Measurements from ENCODE around the gene DDX47.

DDX47 gene

GRCh38 chr12:12813120-12814101 lies at the start of gene DDX47:
DDX47 (plus strand) TSS chr12:12813346; CDS start chr12:12813368, 22 bp downstream.
- peaks cover 54% of the 10 kb centered on the region for H3K4me1 Mint-ChIP-seq
- ATAC-seq (replicated peaks; ENCODE audit: extremely low read depth, poor library complexity, severe bottlenecking) (peak; percentile 80), DNase-seq (ENCODE audit: low spot score in 2 of 2) (peak; percentile 93 to 99)
- no peaks in the 10 kb centered on the region for H3K9me3 Mint-ChIP-seq
- H3K27me3 Mint-ChIP-seq: no peaks in the 10 kb centered on the region
- H3K36me3 Mint-ChIP-seq (ENCODE audit: insufficient read depth): peaks cover 32% of the 10 kb centered on the region
- peak within 1 kb of the TSS; percentile 96 for H3K27ac Mint-ChIP-seq (ENCODE audit: low read depth)
- H3K4me3 Mint-ChIP-seq: peak within 1 kb of the TSS; percentile 98

DNA sequence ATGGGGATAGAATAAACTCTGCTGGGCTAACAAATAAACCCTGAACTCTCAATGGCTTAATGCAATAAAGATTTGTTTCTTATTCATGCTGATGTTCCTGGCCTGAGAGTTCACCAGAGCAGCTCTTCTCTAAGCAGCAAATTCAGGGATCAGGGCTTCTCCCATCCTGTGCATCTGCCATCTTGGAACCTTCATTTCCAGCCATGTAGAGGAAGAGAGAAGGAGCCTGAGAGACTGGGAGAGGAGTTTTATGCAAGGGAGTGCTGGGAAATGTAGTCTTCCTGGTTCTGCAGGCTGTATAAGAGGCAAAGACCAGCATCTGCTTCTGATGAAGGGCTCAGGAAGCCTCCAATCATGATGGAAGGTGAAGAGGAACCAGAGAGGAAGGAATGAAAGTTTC lies 48.3 kb upstream of the DDX47 start:
- no peaks in the 10 kb centered on the region for H3K4me1 Mint-ChIP-seq
- no peaks in the 10 kb centered on the region for H3K27me3 Mint-ChIP-seq
- DNase-seq (ENCODE audit: low spot score in 2 of 2) (no peak), ATAC-seq (replicated peaks; ENCODE audit: extremely low read depth, poor library complexity, severe bottlenecking) (no peak)
- H3K4me3 Mint-ChIP-seq: no peak overlapping the region
- H3K27ac Mint-ChIP-seq (ENCODE audit: low read depth): no peak overlapping the region
- peaks cover 3% of the 10 kb centered on the region for H3K9me3 Mint-ChIP-seq
- no peaks in the 10 kb centered on the region for H3K36me3 Mint-ChIP-seq (ENCODE audit: insufficient read depth)

DNA sequence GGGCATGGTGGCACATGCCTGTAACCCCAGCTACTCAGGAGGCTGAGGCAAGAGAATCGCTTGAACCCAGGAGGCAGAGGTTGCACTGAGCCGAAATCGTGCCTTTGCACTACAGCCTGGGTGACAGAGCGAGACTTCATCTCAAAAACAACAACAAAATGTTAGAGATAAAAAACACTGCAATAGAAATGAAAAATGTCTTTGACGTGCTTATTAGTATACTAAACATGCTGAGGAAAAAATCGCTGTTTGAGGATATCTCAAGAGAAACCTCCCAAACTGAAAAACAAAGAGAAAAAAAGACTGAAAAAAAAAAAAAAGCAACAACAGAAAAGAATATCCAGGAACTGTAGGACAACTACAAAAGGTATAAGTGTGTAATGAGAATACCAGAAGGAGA lies 42.9 kb upstream of the DDX47 start:
- H3K27ac Mint-ChIP-seq (ENCODE audit: low read depth): no peak overlapping the region
- DNase-seq (ENCODE audit: low spot score in 2 of 2) (no peak), ATAC-seq (replicated peaks; ENCODE audit: extremely low read depth, poor library complexity, severe bottlenecking) (no peak)
- H3K4me1 Mint-ChIP-seq: no peaks in the 10 kb centered on the region
- peaks cover 1% of the 10 kb centered on the region for H3K36me3 Mint-ChIP-seq (ENCODE audit: insufficient read depth)
- H3K27me3 Mint-ChIP-seq: no peaks in the 10 kb centered on the region
- H3K9me3 Mint-ChIP-seq: peaks cover 6% of the 10 kb centered on the region
- H3K4me3 Mint-ChIP-seq: no peak overlapping the region

DNA sequence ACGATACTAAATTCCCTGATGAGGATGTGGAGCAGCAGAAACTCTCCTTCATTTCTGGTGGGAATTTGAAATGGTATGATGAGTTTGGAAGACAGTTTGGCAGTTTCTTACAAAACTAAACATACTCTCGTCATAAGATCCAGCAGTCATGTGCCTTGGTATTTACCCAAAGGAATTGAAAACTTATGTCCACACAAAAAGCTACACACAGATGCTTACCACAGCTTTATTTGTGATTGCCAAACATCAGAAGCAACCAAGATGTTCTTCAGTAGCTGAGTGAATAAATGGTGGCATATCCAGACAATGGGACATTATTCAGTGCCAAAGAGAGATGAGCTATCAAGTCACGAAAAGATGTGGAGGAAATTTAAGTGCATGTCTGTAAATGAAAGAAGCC lies 38.4 kb upstream of the DDX47 start:
- DNase-seq (ENCODE audit: low spot score in 2 of 2) (no peak), ATAC-seq (replicated peaks; ENCODE audit: extremely low read depth, poor library complexity, severe bottlenecking) (no peak)
- H3K27me3 Mint-ChIP-seq: no peaks in the 10 kb centered on the region
- H3K36me3 Mint-ChIP-seq (ENCODE audit: insufficient read depth): peaks cover 1% of the 10 kb centered on the region
- no peak overlapping the region for H3K27ac Mint-ChIP-seq (ENCODE audit: low read depth)
- H3K4me3 Mint-ChIP-seq: no peak overlapping the region
- H3K9me3 Mint-ChIP-seq: peaks cover 3% of the 10 kb centered on the region
- no peaks in the 10 kb centered on the region for H3K4me1 Mint-ChIP-seq

- Mint-ChIP-seq H3K9me3 (no peaks in the 10 kb centered on the region), H3K4me3 (no peak overlapping the region), H3K27me3 (no peaks in the 10 kb centered on the region), H3K36me3 (ENCODE audit: insufficient read depth) (no peaks in the 10 kb centered on the region), H3K27ac (ENCODE audit: low read depth) (no peak overlapping the region), H3K4me1 (no peaks in the 10 kb centered on the region)
- no peak for DNase-seq (ENCODE audit: low spot score in 2 of 2)
- ATAC-seq (replicated peaks; ENCODE audit: extremely low read depth, poor library complexity, severe bottlenecking): no peak
Observed at GRCh38 chr12:12776261-12776660, 36.9 kb upstream of the DDX47 start.

DNA sequence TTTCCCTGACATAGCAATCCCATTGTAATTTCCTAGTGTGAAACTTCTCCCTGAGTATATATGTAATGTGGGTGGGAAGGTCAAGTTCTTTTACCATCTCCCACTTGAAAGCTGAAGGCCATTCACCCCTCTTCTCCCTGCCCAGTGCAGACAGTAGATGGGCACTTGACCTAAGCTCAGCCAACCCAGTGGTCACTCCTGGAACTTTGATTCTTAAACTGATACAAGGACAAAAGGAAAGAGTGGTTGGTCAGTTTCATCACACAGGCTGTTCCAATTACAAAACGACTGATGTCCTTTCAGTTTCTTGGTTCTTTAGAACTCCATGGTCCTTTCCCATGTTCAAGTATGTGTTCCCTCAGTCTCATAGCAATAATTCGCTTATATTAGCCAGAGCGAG lies 36.1 kb upstream of the DDX47 start:
- no peak overlapping the region for H3K4me3 Mint-ChIP-seq
- DNase-seq (ENCODE audit: low spot score in 2 of 2) (no peak), ATAC-seq (replicated peaks; ENCODE audit: extremely low read depth, poor library complexity, severe bottlenecking) (no peak)

GRCh38 chr12:12779007-12779406 lies 34.1 kb upstream of the DDX47 start:
- no peaks in the 10 kb centered on the region for H3K9me3 Mint-ChIP-seq
- H3K4me1 Mint-ChIP-seq: no peaks in the 10 kb centered on the region
- H3K4me3 Mint-ChIP-seq: no peak overlapping the region
- H3K36me3 Mint-ChIP-seq (ENCODE audit: insufficient read depth): no peaks in the 10 kb centered on the region
- no peak overlapping the region for H3K27ac Mint-ChIP-seq (ENCODE audit: low read depth)
- ATAC-seq (replicated peaks; ENCODE audit: extremely low read depth, poor library complexity, severe bottlenecking): no peak
- no peak for DNase-seq (ENCODE audit: low spot score in 2 of 2)
- no peaks in the 10 kb centered on the region for H3K27me3 Mint-ChIP-seq

More for the DNA sequence above, 36.1 kb upstream of the DDX47 start:
- Mint-ChIP-seq H3K9me3 (no peaks in the 10 kb centered on the region), H3K27me3 (no peaks in the 10 kb centered on the region), H3K4me1 (no peaks in the 10 kb centered on the region), H3K27ac (ENCODE audit: low read depth) (no peak overlapping the region), H3K36me3 (ENCODE audit: insufficient read depth) (no peaks in the 10 kb centered on the region)

- Mint-ChIP-seq H3K36me3 (ENCODE audit: insufficient read depth) (no peaks in the 10 kb centered on the region), H3K27ac (ENCODE audit: low read depth) (no peak overlapping the region), H3K27me3 (no peaks in the 10 kb centered on the region), H3K4me1 (no peaks in the 10 kb centered on the region), H3K4me3 (no peak overlapping the region), H3K9me3 (no peaks in the 10 kb centered on the region)
- ATAC-seq (replicated peaks; ENCODE audit: extremely low read depth, poor library complexity, severe bottlenecking) (no peak), DNase-seq (ENCODE audit: low spot score in 2 of 2) (no peak)
Observed at GRCh38 chr12:12779529-12779928, 33.6 kb upstream of the DDX47 start.

DNA sequence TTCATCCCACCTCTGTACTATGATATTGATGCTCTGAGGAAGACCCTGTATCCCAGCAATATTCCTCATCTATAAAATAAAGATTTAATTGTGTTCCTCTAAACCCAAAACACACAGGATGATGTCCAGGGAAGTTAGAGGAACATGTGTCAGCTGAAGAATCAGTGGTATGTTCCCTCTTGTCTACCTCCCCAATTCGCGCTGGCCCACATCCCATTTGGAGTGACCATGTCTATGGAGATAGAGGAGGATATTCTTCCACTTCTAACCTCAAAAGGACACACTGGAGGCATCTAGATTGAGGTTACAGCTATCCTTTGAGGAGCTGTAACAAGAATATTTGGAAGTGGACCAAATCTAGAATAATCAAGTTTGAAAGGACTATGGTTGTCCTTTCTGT lies 29.0 kb upstream of the DDX47 start:
- ATAC-seq (replicated peaks; ENCODE audit: extremely low read depth, poor library complexity, severe bottlenecking) (no peak), DNase-seq (ENCODE audit: low spot score in 2 of 2) (no peak)
- no peaks in the 10 kb centered on the region for H3K9me3 Mint-ChIP-seq
- no peaks in the 10 kb centered on the region for H3K36me3 Mint-ChIP-seq (ENCODE audit: insufficient read depth)
- H3K27ac Mint-ChIP-seq (ENCODE audit: low read depth): no peak overlapping the region
- H3K4me1 Mint-ChIP-seq: peaks cover 16% of the 10 kb centered on the region
- H3K4me3 Mint-ChIP-seq: no peak overlapping the region
- H3K27me3 Mint-ChIP-seq: no peaks in the 10 kb centered on the region

- no peak for DNase-seq (ENCODE audit: low spot score in 2 of 2)
- no peaks in the 10 kb centered on the region for H3K9me3 Mint-ChIP-seq
- peak within 1 kb of the TSS; percentile 81 for H3K4me3 Mint-ChIP-seq
- no peaks in the 10 kb centered on the region for H3K36me3 Mint-ChIP-seq (ENCODE audit: insufficient read depth)
- H3K27me3 Mint-ChIP-seq: no peaks in the 10 kb centered on the region
- H3K27ac Mint-ChIP-seq (ENCODE audit: low read depth): no peak within 1 kb of the TSS
- peaks cover 16% of the 10 kb centered on the region for H3K4me1 Mint-ChIP-seq
- no peak for ATAC-seq (replicated peaks; ENCODE audit: extremely low read depth, poor library complexity, severe bottlenecking)
Observed at GRCh38 chr12:12784911-12785814, 28.0 kb upstream of the DDX47 start, which contains the start of gene APOLD1. APOLD1 (plus strand) TSS chr12:12785659; CDS start chr12:12785692, 33 bp downstream.

- H3K4me1 Mint-ChIP-seq: peaks cover 16% of the 10 kb centered on the region
- no peaks in the 10 kb centered on the region for H3K27me3 Mint-ChIP-seq
- H3K4me3 Mint-ChIP-seq: peak overlapping the region; percentile 81
- DNase-seq (ENCODE audit: low spot score in 2 of 2) (no peak), ATAC-seq (replicated peaks; ENCODE audit: extremely low read depth, poor library complexity, severe bottlenecking) (peak; percentile 17)
- no peaks in the 10 kb centered on the region for H3K9me3 Mint-ChIP-seq
- no peaks in the 10 kb centered on the region for H3K36me3 Mint-ChIP-seq (ENCODE audit: insufficient read depth)
- no peak overlapping the region for H3K27ac Mint-ChIP-seq (ENCODE audit: low read depth)
Observed at GRCh38 chr12:12786351-12786705, 26.8 kb upstream of the DDX47 start.

DNA sequence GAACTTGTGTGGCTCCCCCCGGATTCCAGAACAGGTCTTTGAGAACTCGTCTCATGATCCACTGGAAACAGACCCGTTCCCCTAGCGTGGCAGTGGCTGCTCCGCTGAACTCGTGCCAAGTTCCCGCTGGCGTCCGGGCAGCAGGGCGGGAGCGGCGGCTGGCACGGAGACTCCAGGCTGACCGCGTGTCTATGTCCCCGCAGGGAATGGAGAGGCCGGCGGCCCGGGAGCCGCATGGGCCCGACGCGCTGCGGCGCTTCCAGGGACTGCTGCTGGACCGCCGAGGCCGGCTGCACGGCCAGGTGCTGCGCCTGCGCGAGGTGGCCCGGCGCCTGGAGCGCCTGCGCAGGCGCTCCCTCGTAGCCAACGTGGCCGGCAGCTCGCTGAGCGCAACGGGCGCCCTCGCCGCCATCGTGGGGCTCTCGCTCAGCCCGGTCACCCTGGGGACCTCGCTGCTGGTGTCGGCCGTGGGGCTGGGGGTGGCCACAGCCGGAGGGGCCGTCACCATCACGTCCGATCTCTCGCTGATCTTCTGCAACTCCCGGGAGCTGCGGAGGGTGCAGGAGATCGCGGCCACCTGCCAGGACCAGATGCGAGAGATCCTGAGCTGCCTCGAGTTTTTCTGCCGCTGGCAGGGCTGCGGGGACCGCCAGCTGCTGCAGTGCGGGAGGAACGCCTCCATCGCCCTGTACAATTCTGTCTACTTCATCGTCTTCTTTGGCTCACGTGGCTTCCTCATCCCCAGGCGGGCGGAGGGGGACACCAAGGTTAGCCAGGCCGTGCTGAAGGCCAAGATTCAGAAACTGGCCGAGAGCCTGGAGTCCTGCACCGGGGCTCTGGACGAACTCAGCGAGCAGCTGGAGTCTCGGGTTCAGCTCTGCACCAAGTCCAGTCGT lies 26.2 kb upstream of the DDX47 start:
- H3K9me3 Mint-ChIP-seq: no peaks in the 10 kb centered on the region
- peak; percentile 37 to 44 for DNase-seq (ENCODE audit: low spot score in 2 of 2)
- H3K36me3 Mint-ChIP-seq (ENCODE audit: insufficient read depth): no peaks in the 10 kb centered on the region
- ATAC-seq (replicated peaks; ENCODE audit: extremely low read depth, poor library complexity, severe bottlenecking): peak; percentile 82
- peak overlapping the region; percentile 86 for H3K27ac Mint-ChIP-seq (ENCODE audit: low read depth)
- H3K4me3 Mint-ChIP-seq: peak overlapping the region; percentile 81
- H3K4me1 Mint-ChIP-seq: peaks cover 16% of the 10 kb centered on the region
- H3K27me3 Mint-ChIP-seq: no peaks in the 10 kb centered on the region
